Brain pericyte (primary cell): ENCODE measurements around the gene DPM3.
"Not testable (repeated sequence)": the region's sequence is repeated elsewhere in the genome, so short reads cannot be mapped to it uniquely, and the experiment has no call there.

ENCODE experiments used
- DNase-seq: peaks from one replicate; pipeline ENCODE4 v3.0.0-alpha.2; 2012; ENCODE audit warnings: low read depth, low spot score

DPM3 gene

DNA sequence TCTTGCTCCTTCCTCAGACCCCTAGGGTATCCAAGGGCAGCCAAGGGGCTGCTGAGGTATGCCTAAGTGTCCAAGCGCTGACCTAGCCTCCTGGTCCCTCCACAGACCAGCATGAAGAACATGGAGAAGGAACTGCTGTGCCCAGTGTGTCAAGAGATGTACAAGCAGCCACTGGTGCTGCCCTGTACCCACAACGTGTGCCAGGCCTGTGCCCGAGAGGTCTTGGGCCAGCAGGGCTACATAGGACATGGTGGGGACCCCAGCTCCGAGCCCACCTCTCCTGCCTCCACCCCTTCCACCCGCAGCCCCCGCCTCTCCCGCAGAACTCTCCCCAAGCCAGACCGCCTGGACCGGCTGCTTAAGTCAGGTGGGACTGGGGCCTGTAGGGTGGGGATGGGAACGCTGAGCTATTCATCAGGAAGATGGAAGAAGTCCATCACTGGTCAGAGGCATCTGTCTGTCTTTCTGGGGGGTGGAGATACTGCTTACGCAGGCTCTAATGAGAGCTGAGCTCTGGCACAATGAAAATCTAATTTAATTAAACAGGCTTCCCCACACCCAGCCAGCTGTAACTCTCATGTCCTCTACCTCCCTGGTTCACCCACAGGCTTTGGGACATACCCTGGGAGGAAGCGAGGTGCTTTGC is 35.1 kb upstream of the DPM3 start:
- no peak for DNase-seq

DNA sequence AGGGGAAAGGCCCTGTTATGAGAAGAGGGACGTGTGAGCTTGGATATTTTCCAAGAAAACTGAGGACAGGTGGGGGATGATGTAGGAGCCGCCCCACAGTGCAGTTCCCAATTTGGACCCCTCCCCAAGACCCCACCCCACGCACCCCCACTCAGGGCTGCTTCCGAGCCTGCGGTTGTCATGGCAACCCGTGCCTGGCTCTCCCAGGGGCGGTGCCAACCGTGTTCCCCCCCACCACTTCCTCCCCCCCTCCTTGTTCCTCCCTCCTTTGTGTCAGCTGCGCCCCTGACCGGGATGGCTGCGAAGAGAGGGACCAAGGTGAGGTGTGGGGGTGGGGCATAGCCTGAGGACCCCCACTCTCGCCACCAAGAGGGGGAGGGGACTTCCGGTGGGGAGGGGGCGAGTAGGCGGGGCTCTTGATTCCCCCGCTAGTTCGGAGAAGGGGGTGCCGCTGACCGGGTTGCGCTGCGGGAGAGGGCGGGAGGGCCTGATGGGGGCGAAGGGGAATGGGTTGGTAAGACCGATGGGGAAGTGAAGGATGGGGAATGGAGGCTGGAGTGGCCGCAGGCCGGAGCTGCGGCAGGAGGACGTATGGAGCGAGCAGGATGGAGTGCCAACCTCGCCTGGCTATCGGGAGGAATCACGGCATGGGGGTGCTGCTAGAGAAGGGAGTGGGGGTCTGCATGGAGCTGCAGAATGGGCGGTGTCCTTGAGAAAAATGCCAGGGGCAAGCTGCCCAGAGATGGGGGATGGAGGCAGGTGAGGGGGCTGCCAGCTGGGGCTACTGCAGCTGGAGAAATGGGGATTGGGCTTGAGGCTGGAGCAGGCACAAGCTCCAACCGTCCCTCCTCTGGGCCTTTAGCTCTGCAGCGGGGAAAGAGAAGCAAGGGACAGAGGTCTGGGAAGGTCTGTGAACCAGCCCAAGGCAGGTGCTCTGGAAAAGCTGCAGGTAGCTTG is 34.3 kb upstream of the DPM3 start:
- no peak for DNase-seq

- DNase-seq, result no peak
These were observed 33.4 kb upstream of the DPM3 start, which contains the start of gene TRIM46 for GRCh38 chr1:155173478-155174323. TSS of gene TRIM46 (plus strand) at chr1:155173849. CDS start at chr1:155173967, 118 bp downstream.

- peak; percentile 81 for DNase-seq
These were observed 32.6 kb upstream of the DPM3 start, which contains the start of gene KRTCAP2 for GRCh38 chr1:155172732-155173477. TSS of gene KRTCAP2 (minus strand) at chr1:155173304. CDS start at chr1:155173224, 80 bp downstream.

DNA sequence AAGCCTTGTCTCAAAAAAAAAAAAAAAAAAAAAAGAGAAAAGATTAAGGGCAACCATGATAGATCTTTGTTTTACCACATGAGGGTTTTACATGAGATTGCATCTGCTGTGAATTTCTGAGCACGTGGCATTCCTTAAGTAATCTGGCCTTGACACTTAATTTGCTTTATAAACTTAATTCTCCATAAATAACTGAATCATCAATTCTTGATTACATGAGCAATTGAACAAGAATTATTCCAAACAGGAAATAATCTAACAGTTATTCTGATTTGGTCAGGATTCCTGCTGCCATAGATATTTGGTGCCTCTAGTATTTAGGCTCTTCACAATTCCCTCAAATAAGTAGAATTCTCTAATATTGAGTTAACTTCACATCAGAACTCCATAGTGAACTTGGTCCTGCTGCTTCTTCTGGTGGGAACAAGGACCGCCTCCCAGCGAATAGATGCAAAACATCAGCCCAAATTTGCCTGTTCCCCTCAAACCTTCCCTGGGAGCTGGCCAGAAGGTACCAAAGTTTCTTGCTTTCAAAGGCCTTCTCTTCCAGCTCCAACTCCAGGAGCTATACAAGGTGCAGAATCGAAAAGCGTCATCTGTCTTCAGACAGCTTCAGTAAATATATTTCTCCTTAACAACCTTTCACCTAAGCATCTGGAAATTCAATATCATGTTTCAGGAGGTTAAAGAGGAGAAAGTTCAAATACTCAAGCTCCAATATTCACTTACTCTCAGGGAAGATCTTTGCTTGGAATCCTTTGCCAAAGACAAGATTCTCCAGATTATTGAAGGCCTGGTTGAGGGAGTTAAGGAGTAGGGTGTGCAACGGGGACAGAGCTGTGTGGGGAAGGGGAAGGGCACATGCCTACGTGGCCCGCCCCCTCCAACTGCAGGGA is 31.8 kb upstream of the DPM3 start:
- no peak for DNase-seq

GRCh38 chr1:155170806-155171205 is 30.5 kb upstream of the DPM3 start:
- no peak for DNase-seq

DNA sequence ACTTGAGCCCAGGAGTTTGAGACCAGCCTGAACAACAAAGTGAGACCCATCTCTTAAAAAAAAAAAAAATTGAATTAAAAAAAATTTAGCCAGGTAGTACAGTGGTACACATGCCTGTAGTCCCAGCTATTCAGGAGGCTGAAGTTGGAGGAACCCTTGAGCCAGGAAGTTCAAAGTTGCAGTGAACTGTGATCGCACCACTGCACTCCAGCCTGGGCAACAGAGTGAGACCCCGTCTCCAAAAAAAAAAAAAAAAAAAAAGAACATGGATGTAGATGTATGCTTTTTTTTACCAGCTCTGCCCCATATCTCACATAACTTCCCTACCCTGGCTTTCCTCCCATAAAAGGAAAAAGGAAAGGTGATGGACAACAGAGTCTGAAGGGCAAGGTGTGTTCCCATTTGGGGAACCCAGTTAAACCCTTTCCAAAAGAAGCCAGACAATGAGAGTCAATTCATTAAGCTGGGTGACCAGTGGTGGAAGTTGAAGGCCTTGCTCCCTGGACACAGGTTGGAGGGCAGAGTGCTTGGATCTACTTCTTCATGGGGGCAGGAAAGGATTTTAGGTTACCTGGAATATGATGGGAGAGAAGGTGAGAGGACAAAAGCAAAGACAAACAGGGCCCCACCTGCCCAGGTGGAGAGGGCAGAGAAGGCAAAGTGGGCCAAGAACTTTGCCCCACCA is 29.9 kb upstream of the DPM3 start:
- DNase-seq, result no peak

DNA sequence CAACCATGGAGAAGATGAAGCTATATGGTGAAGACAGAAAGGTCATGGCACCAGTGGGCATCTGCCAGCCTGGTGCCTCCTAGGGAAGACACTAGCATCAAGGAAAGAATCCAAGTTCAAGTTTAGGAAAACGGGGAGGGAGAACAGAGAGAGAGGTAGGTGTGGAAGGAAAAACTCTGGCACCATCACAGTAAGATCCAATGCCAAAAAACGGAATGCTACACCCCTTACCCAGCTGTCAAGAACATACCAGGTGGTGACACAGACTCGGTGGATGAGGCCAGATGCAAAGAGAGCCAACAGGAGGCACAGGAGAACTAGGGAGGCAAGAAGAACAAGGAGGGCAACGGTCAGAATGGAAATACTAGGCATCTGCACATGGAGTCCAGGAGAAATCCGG is 29.2 kb upstream of the DPM3 start:
- no peak for DNase-seq

DNA sequence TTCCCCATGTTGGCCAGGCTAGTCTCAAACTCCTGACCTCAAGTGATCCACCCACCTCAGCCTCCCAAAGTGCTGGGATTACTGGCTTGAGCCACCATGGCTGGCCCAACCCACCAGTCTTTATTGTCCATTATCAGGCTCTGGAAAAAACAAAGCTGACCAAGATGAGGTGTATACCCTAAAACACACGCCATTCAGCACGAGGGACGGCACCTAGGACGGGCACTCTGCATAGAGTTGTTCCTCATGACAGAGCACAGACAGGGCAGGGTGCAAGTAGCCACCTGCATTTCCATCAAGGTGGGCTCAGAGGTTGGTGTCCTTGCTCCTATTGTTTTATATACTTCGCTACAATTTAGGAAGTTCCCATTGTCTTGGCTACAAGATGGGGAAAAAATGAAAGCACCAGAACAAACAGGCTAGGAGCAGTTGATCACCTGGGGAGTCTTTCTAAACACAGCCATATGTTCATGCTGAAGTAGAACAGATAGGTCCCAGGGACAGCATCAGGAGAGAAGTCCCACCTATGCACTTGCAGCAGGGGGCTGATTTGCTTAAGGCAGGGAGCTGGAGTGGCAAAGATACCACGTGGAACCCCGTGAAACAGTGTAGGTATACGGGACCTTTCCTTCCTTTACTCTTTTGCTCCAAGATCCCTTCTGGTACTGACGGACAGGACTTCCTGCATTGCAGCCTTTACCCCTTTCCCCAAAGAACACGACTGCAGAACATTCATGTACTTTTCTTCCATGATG is 28.3 kb upstream of the DPM3 start:
- no peak for DNase-seq

- DNase-seq, result not testable (repeated sequence)
These were observed 27.7 kb upstream of the DPM3 start for GRCh38 chr1:155168105-155168445.

DNA sequence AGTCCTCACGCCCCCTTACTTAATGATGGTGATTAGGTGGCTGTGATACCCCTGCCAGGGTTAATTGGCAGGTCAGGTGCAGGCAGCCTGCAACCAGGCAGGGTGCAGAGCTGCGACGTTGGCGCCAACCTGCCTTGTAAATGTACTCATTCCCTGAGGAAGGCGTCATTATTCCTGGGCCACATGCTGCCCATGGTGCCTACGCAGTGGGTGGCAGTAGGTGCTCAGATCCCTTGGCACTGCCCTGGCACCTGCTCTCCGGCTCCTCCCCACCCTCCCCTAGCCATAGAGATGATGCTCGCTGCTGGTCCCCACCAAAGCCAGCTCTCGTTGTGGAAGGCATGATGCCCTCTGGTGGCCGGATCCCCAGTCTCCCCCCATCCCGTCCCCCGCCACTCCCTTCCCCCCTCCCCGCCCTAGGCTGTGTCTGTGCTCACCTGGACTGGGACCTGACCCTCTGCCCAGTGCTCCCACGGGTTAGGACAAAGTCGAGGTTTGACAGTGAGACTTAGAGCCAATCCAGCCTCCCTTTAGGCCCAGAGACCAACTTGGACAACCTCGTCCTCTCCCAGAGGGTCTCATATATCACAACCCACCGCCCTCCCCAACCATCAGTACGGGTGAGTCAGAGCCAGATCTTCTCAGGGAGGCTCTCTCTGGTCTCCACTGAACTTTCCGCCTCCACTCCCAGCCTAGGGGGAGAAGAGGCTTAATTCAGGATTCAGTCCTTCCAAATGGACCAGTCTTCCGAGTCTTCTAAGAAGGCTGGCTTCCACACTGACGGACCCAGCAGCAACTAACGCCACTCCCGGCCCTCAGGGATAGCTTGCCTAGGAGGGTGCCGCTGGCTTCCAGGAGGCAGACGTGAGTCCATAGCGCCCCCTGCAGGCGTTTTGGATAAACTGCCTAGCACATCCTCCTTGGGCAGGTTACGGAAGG is 27.1 kb upstream of the DPM3 start:
- peak; percentile 56 for DNase-seq

- no peak for DNase-seq
These were observed 26.3 kb upstream of the DPM3 start for GRCh38 chr1:155166471-155167165.

- DNase-seq, result no peak
These were observed 25.7 kb upstream of the DPM3 start for GRCh38 chr1:155166051-155166470.

GRCh38 chr1:155164625-155165024 is 24.3 kb upstream of the DPM3 start:
- DNase-seq, result not testable (repeated sequence)

DNA sequence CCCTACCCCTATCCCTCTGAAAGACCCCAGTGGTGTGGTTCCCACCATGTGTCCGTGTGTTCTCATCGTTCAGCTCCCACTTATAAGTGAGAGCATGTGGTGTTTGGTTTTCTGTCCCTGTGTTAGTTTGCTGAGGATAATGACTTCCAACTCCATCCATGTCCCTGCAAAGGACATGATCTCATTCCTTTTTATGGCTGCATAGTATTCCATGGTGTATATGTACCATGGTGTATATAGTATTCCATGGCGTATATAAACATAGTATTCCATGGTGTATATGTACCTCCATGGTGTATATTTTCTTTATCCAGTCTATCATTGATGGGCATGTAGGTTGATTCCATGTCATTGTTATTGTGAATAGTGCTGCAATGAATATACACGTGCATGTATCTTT is 23.5 kb upstream of the DPM3 start:
- DNase-seq, result not testable (repeated sequence)

- DNase-seq, result not testable (repeated sequence)
These were observed 22.3 kb upstream of the DPM3 start for GRCh38 chr1:155162631-155163030.

GRCh38 chr1:155160128-155160527 is 19.8 kb upstream of the DPM3 start:
- no peak for DNase-seq
